DMS114 treated with DMSO at 0.1 percent for 48 hours (cell line): ENCODE measurements around the gene TEKTIP1.
"Not testable (repeated sequence)": the region's sequence is repeated elsewhere in the genome, so short reads cannot be mapped to it uniquely, and the experiment has no call there.

Experiments
- DNase-seq: peaks from one replicate; lab custom pipeline; 2025; ENCODE audit not compliant: unreplicated experiment; lab: John Stamatoyannopoulos, UW

Gene TEKTIP1

GRCh38 chr19:3507371-3508120 lies 31.4 kb upstream of the TEKTIP1 start:
- no peak for DNase-seq

- DNase-seq = not testable (repeated sequence)
Observed at GRCh38 chr19:3508121-3508661, 30.8 kb upstream of the TEKTIP1 start.

DNA sequence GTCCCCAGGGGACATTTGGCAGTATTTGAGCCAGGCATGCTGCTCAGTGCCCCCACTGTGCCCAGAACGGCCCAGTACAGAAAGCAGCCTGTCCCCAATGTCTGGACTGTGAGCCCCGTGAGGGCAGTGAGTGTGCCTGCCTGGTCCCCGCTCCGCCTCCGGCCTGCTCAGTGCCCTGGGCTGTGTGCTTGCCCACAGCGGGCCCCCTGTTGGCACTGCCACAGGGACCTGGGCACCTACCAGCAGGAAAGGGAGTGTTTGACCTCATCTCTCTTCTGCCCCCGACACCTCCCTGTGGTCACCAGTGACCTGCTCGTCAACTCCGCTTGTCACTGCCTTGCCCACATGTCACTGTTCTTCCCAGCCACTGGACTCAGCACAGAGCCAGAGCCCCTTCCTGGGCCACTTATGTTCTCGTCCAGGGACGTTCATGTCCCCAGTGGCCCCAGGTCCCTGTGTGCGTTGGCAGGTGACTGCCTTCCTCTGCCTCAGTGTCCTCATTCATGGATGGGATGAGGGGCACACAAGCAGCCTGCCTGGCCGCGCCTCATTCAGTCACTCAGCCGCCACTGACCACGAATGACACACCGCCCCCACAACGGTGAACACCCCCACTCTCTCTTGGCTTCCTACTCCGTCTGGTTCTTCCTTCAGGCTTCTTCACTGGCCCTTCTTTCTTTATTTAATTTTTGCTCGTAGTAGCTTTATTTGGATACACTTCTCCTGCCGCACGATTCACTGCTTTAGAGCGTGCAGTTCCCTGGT lies 30.0 kb upstream of the TEKTIP1 start:
- no peak for DNase-seq

- DNase-seq = no peak
Observed at GRCh38 chr19:3509566-3509989, 29.4 kb upstream of the TEKTIP1 start.

- no peak for DNase-seq
Observed at GRCh38 chr19:3510727-3511126, 28.2 kb upstream of the TEKTIP1 start.

DNA sequence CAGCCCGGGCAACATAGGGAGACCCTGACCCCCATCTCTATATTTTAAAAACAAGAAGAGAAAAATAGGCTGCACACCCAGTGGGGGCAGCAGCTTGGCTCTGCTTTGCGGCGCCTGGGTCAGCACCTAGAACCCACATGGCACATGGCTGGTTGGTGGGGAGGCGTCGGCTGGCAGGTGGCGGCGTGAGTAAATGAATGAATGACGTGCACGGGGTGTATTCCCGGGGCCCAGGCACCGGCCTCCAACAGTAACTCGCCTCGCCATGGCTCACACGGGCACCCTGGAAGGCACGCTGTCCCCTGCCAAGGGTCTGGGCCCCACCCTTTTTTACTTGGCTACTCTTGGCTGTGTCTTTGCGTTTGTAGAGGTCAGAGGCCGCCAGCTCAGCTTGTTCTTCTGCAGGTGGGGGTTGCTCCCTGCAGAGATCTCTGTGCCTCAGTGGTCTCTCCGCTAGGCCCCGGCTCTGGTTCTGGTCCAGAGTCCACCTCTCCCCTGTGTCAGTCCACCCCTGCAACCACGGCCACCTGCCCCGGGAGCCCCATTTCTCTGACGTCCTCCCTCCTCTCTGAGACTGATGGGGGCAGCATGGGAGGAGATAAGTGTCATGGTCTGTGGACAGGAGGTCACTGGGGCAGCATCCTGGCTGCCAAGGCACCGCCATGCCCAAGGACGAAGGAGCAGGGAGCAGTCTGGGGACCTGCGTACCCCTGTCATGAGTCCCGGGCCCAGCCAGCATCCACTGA lies 27.3 kb upstream of the TEKTIP1 start:
- no peak for DNase-seq

- DNase-seq = no peak
Observed at GRCh38 chr19:3512562-3513228, 26.3 kb upstream of the TEKTIP1 start.

DNA sequence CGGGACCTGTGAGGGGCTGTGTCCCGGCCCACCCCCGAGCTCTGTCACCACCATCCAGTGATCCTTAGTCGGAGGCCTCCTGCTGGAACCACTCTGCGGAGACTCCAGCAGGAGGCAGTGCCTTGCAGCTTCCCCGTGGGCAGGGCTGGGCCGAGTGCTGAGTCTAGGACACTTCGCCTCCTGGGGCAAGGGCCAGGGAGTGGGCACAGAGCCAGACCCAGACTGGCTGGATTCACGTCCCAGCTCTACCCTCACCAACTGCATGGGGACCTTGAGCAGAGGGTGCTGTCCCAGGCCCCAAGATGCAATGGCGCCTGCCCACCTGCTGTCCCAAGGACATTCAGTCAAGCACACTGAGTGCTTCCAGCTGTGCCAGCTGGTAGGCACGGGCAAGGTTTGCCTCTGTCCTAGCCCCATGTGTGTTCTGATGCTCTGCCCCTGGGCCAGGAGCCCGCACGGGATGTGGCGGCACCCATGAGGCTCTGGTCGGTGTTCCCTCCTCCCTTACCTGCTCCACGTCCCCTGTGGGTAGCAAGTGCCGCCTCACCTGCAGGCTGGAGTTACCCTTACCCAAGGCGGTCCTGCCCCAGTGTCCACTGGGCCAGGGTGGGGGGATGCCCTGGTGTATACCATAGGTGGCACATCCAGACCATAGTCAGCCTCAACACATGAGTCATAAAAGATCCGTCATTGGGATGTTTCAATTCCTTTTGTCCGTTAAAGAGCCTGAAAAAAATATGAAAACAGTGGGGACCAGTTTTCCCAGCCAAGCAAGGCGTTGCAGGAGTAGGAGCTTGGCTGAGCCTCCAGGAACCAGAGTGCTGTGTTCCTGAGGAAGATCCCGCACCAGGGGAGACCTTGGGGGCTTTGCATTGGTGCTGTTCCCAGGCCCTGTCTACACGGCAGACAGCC lies 25.5 kb upstream of the TEKTIP1 start:
- no peak for DNase-seq

DNA sequence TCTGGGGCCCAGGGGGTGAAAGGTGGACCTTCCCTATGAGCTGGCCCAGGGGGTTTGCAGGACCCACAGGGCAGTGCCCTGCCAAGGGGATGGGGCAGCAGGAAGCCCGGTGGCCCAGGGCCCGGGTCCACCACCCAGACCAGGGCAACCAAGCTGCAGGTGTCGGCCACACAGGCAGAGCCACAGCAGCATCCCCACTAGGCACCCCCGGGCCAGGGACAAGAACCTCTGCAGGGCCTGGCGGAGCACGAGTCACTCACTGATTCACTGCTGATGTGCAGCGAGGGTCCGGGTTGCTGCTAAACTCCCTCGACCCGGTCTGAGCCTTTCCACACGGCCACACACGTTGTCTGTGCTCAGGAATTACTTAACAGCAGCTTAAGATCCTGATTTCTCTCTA lies 24.0 kb upstream of the TEKTIP1 start:
- DNase-seq = no peak

DNA sequence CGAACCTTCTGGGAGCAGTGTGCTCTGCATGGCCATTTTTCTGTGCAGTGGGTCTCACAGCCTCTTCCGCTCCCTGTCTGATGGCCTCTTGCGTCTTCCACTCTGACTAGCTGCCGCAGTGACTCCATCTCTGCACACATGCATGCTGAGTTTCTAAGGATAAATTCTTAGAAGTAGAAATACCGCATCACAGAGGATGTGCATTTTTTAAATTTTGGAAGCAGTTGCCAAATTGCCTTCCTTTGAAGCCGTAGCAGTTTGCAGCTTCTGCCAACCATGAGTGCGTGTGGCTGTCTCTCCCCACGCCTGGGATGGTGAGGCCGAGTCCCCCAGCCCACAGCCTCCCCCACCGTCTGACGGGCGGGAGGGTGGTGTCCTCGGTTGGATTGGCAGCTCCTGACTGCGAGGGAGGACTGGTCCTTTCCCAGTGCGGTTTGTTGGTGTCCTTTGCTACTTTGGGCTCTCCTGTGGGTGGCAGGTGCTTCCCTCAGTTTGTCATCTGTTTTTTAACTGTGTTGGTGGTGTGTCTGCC lies 23.0 kb upstream of the TEKTIP1 start:
- no peak for DNase-seq

DNA sequence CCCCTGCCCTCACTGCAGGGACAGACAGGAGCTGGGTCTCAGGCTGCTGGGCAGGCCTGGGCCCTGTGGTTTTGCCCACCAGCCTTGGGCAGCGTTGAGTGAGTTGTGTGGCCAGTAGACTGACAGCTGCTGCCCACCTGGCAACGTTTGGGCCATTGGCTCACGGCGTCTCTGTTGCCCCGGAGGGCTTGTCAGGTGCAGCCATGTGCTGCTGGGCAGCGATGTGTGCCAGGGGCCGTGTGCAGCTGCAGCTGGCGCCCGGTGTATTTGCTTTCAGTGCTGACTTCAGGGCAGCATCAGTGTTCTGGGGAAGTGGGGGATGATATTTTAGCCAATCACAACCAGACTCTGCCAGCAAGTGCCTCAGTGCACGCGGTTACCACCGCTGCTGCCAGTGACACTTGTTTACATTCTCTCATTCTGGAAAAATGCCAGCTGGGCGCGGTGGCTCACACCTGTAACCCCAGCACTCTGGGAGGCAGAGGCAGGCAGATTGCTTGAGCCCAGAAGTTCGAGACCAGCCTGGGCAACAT lies 22.2 kb upstream of the TEKTIP1 start:
- no peak for DNase-seq

- no peak for DNase-seq
Observed at GRCh38 chr19:3517638-3518037, 21.3 kb upstream of the TEKTIP1 start.

DNA sequence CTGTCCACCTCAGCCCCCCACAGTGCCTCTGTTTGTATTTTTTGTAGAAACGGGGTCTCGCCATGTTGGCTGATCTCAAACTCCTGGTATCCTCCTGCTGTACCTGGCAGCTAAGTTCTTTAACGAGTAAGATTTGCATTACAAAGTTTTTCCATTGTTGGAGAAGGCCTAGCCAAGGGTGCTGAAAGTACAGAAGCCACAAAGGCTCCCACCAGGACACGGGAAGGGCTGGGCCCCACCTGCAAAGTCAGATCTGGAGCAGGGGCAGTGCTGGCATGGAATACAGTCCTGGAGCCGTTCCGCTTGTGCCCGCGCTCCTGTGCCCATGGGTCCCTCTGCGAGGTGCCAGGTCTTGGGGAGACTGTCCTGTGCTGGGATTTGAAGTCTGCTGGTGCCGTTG lies 20.7 kb upstream of the TEKTIP1 start:
- DNase-seq = no peak

- no peak for DNase-seq
Observed at GRCh38 chr19:3518659-3519058, 20.3 kb upstream of the TEKTIP1 start.

- DNase-seq = no peak
Observed at GRCh38 chr19:3519126-3519525, 19.8 kb upstream of the TEKTIP1 start.

DNA sequence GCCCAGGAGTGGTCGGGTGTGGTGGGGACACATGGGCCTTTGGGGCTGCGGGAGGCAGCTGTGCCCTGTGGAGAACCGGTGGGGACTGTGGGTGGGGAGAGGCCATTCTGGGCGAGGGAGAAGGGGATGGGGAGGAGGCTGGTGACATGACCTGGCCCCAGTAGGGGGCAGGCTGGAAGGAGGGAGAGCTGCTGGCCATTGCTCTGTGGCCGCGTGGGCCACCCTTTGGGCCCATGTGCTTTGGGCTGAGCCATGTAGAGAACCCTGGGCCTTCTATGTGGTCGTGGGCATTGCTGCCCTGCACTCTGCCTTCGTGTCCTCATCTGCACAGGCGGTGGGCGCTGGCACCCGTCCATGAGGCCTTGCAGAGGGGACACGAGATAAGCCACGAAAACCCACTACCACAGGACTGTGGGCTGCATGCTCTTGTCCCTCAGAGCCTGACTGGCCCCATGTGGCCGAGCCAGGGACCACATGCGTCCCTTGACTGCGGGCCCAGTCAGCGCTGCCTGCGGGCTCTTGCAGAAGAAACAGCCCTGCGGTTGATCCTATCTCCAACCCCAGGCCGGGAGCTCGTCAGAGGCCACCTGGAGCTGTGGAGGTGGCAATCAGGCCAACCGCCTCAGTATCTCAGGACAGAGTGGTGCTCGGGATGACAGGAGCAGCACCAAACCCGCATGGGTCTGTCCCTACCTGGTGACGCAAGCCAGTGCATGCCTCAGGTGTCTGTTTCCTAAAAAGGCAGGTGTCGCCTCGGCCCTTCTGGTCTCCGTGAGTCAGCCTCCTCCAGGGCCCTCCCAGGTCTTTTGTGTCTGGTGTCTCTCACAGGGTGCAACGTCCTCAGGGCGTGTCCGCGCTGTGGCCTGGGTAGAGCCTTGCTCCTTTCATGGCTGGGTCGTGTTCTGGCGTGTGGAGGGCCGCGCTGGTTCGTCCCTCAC lies 18.5 kb upstream of the TEKTIP1 start:
- DNase-seq = no peak

GRCh38 chr19:3521104-3521445 lies 17.9 kb upstream of the TEKTIP1 start:
- no peak for DNase-seq
